GM06990 (cell line): ENCODE measurements around the gene KRT38.

Experiments
- DNase-seq: peaks from one replicate; pipeline ENCODE4 v3.0.0-alpha.2; 2011; ENCODE audit not compliant: insufficient read length; ENCODE audit errors: extremely low read depth
- H3K27me3 ChIP-seq: replicated peaks from 2 replicates; pipeline ENCODE4 v1.6.0; 2011; ENCODE audit warnings: low read length; ENCODE audit not compliant: control insufficient read depth, insufficient read depth
- H3K36me3 ChIP-seq: 2 replicates; pipeline ENCODE4 v1.5.1; 2011; ENCODE audit warnings: low read length; ENCODE audit not compliant: control insufficient read depth, insufficient read depth
- H3K4me3 ChIP-seq: replicated peaks from 2 replicates; pipeline ENCODE4 v1.5.1; 2011; ENCODE audit warnings: low read depth, mild to moderate bottlenecking, control low read depth, low read length
- CTCF ChIP-seq: IDR thresholded peaks from 2 replicates; pipeline ENCODE4 v1.5.1; 2011; ENCODE audit warnings: low read length, control low read depth, mild to moderate bottlenecking, inconsistent platforms; ENCODE audit not compliant: insufficient read depth, poor library complexity, severe bottlenecking

The KRT38 gene

GRCh38 chr17:41407226-41407625 is 33.6 kb downstream of the KRT38 start:
- Histone ChIP-seq H3K36me3 (no peaks in the 10 kb centered on the region), H3K27me3 (no peaks in the 10 kb centered on the region; the same call in 1 of the 2 replicates), H3K4me3 (no peak overlapping the region)
- DNase-seq = no peak
- no peak for TF ChIP-seq CTCF

- Histone ChIP-seq H3K27me3 (no peaks in the 10 kb centered on the region; the same call in 1 of the 2 replicates), H3K4me3 (no peak overlapping the region), H3K36me3 (no peaks in the 10 kb centered on the region)
- no peak for DNase-seq
- no peak for TF ChIP-seq CTCF
Measured at GRCh38 chr17:41406205-41406604, 34.6 kb downstream of the KRT38 start.

- no peaks in the 10 kb centered on the region for H3K36me3 ChIP-seq
- H3K27me3 ChIP-seq = peaks cover 1% of the 10 kb centered on the region; the same call in 1 of the 2 replicates
- no peak overlapping the region for H3K4me3 ChIP-seq
- DNase-seq = no peak
- TF ChIP-seq CTCF = no peak
Measured at GRCh38 chr17:41404024-41404671, 36.6 kb downstream of the KRT38 start.

- Histone ChIP-seq H3K4me3 (no peak overlapping the region), H3K36me3 (no peaks in the 10 kb centered on the region), H3K27me3 (peaks cover 1% of the 10 kb centered on the region; the same call in 1 of the 2 replicates)
- DNase-seq = no peak
- no peak for TF ChIP-seq CTCF
Measured at GRCh38 chr17:41403404-41404023, 37.3 kb downstream of the KRT38 start.

- no peak for TF ChIP-seq CTCF
- Histone ChIP-seq H3K27me3 (peaks cover 1% of the 10 kb centered on the region; the same call in 1 of the 2 replicates), H3K4me3 (no peak overlapping the region), H3K36me3 (no peaks in the 10 kb centered on the region)
- no peak for DNase-seq
Measured at GRCh38 chr17:41402161-41402560, 38.6 kb downstream of the KRT38 start.
